ENCODE data around the gene ZNF423. TPM values are rescaled to one million over a fixed set of nuclear protein-coding genes. Genes with fewer than 3 reads are reported as not detected.

The ZNF423 gene
- total and polyA plus RNA-seq, 2 experiments from 2014 or later, result 14.9 to 41.8 TPM

GRCh38 chr16:49875806-49876715 lies 20.1 kb upstream of the ZNF423 start:
- peak overlapping the region; percentile 57 for H3K4me3 ChIP-seq
- DNase-seq (ENCODE audit: low spot score), result peak; percentile 57
- H3K27ac ChIP-seq (ENCODE audit: low read depth), result no peak overlapping the region

More at GRCh38 chr16:49875806-49876715, 20.1 kb upstream of the ZNF423 start:
- Mint-ChIP-seq H3K36me3 (ENCODE audit: low read depth) (no peaks in the 10 kb centered on the region), H3K27ac (no peak overlapping the region), H3K4me3 (peak overlapping the region; percentile 27), H3K9me3 (no peaks in the 10 kb centered on the region), H3K4me1 (peaks cover 13% of the 10 kb centered on the region), H3K27me3 (ENCODE audit: insufficient read depth, low read depth, poor library complexity) (peaks cover 18% of the 10 kb centered on the region)
- no peak for TF ChIP-seq JUNB (IDR thresholded peaks at IDR 0.05; ENCODE audit: unreplicated experiment)
- no peak for TF ChIP-seq NANOG (IDR thresholded peaks at IDR 0.05; ENCODE audit: borderline replicate concordance)
- no peak for TF ChIP-seq EZH2phosphoT487 (IDR thresholded peaks at IDR 0.05; ENCODE audit: unreplicated experiment)
- TF ChIP-seq ETS1 (IDR thresholded peaks at IDR 0.05), result no peak
- no peak for TF ChIP-seq POLR2AphosphoS5 (IDR thresholded peaks at IDR 0.05; ENCODE audit: low read depth)
- TF ChIP-seq ZNF462 (CRISPR knock-in tag; IDR thresholded peaks at IDR 0.05), result no peak
- TF ChIP-seq CTCF (conservative IDR thresholded peaks at IDR 0.05; ENCODE audit: low read depth in 2 of 2), result no peak
- no peak for TF ChIP-seq CREB1 (CRISPR knock-in tag; IDR thresholded peaks at IDR 0.05; ENCODE audit: low read depth)
- TF ChIP-seq REST (IDR thresholded peaks at IDR 0.05; ENCODE audit: unreplicated experiment), result no peak
- Histone ChIP-seq H3K4me1 (ENCODE audit: insufficient read depth) (peaks cover 6% of the 10 kb centered on the region; the same call in 1 of the 2 replicates), H3K9me2 (ENCODE audit: insufficient read depth) (no peaks in the 10 kb centered on the region), H3K79me2 (replicated peaks; ENCODE audit: insufficient read depth) (no peaks in the 10 kb centered on the region), H2AFZ (peak overlapping the region; percentile 97), H3K36me3 (ENCODE audit: insufficient read depth) (no peaks in the 10 kb centered on the region), H3K27me3 (ENCODE audit: insufficient read depth) (peaks cover 12% of the 10 kb centered on the region), H3K4me2 (peak overlapping the region; percentile 89), H4K20me1 (replicated peaks; ENCODE audit: insufficient read depth) (no peaks in the 10 kb centered on the region), H3F3A (replicated peaks; ENCODE audit: low read depth) (no peaks in the 10 kb centered on the region; the same call in 1 of the 2 replicates)
- peak; percentile 71 for ATAC-seq
